HG02870 (cell line): ENCODE results near the gene NTM.

ENCODE experiments used
- ATAC-seq: cut with Tn5 transposase; IDR thresholded peaks from one replicate; pipeline ENCODE4 v1.9.1; 2021; ENCODE audit warnings: mild to moderate bottlenecking, moderate library complexity; ENCODE audit not compliant: unreplicated experiment

NTM gene

GRCh38 chr11:131973061-131973460 is 602.6 kb downstream of the NTM start:
- ATAC-seq, result no peak

- ATAC-seq, result no peak
Observed at GRCh38 chr11:131975619-131976018, 605.2 kb downstream of the NTM start.

- ATAC-seq, result no peak
Observed at GRCh38 chr11:131976021-131976420, 605.6 kb downstream of the NTM start.

- no peak for ATAC-seq
Observed at GRCh38 chr11:131977231-131977630, 606.8 kb downstream of the NTM start.

GRCh38 chr11:131977854-131978253 is 607.4 kb downstream of the NTM start:
- no peak for ATAC-seq

GRCh38 chr11:131978351-131978750 is 607.9 kb downstream of the NTM start:
- ATAC-seq, result no peak

- ATAC-seq, result no peak
Observed at GRCh38 chr11:131979364-131979763, 608.9 kb downstream of the NTM start.

GRCh38 chr11:131980199-131980598 is 609.8 kb downstream of the NTM start:
- ATAC-seq, result no peak

GRCh38 chr11:131980888-131981668 is 610.7 kb downstream of the NTM start:
- ATAC-seq, result no peak

- ATAC-seq, result no peak
Observed at GRCh38 chr11:131982154-131982553, 611.7 kb downstream of the NTM start.

GRCh38 chr11:131985846-131986301 is 615.5 kb downstream of the NTM start:
- no peak for ATAC-seq

- no peak for ATAC-seq
Observed at GRCh38 chr11:131987703-131988102, 617.3 kb downstream of the NTM start.

- ATAC-seq, result no peak
Observed at GRCh38 chr11:131991606-131992005, 621.2 kb downstream of the NTM start.

- no peak for ATAC-seq
Observed at GRCh38 chr11:131993246-131993645, 622.8 kb downstream of the NTM start.

- ATAC-seq, result no peak
Observed at GRCh38 chr11:131998020-131998419, 627.6 kb downstream of the NTM start.

GRCh38 chr11:131999084-131999483 is 628.7 kb downstream of the NTM start:
- ATAC-seq, result no peak

- no peak for ATAC-seq
Observed at GRCh38 chr11:131999955-132000354, 629.5 kb downstream of the NTM start.

GRCh38 chr11:132005887-132006286 is 635.5 kb downstream of the NTM start:
- ATAC-seq, result no peak

GRCh38 chr11:132006884-132007580 is 636.6 kb downstream of the NTM start:
- ATAC-seq, result no peak

- ATAC-seq, result no peak
Observed at GRCh38 chr11:132008226-132008625, 637.8 kb downstream of the NTM start.

GRCh38 chr11:132008872-132009271 is 638.5 kb downstream of the NTM start:
- ATAC-seq, result no peak

- ATAC-seq, result no peak
Observed at GRCh38 chr11:132020001-132020400, 649.6 kb downstream of the NTM start.
